SU-DHL-6 (cell line): ENCODE data around the gene PARVA.

Experiments used
- H2AFZ ChIP-seq: fragments of 200-600 bp; sonication (generic); 2 replicates; pipeline ENCODE4 v1.6.1; 2014; ENCODE audit warnings: low read depth, mild to moderate bottlenecking, moderate library complexity, mixed read lengths, antibody characterized with exemption, low read length; ENCODE audit not compliant: severe bottlenecking
- H3F3A ChIP-seq: fragments of 200-600 bp; shearing (Covaris generic); 2 replicates; pipeline ENCODE4 v1.6.0; 2016; ENCODE audit warnings: antibody characterized with exemption, mild to moderate bottlenecking; ENCODE audit not compliant: insufficient read depth
- H3K27ac ChIP-seq: fragments of 200-600 bp; sonication (generic); 2 replicates; pipeline ENCODE4 v1.5.1; 2016; ENCODE audit warnings: low read depth, mild to moderate bottlenecking, low read length, moderate library complexity, mixed read lengths
- H3K27me3 ChIP-seq: fragments of 200-600 bp; sonication (generic), shearing (Covaris generic); 2 replicates; pipeline ENCODE4 v1.6.0; 2014; ENCODE audit warnings: mild to moderate bottlenecking, low read length
- H3K36me3 ChIP-seq: fragments of 200-600 bp; sonication (generic); 2 replicates; pipeline ENCODE4 v1.6.1; 2014; ENCODE audit warnings: mild to moderate bottlenecking, low read length, mixed read lengths
- H3K4me2 ChIP-seq: fragments of 300-600, 200-600 bp; shearing (Covaris generic), sonication (generic); 2 replicates; pipeline ENCODE4 v1.6.0; 2014; ENCODE audit warnings: low read length, low read depth, mild to moderate bottlenecking; ENCODE audit not compliant: poor library complexity, severe bottlenecking
- H3K4me3 ChIP-seq: fragments of 200-600 bp; sonication (generic); 2 replicates; pipeline ENCODE4 v1.5.1; 2014; ENCODE audit warnings: antibody characterized with exemption, low read length, mild to moderate bottlenecking, mixed read lengths; ENCODE audit not compliant: insufficient read depth, poor library complexity, severe bottlenecking
- H3K79me2 ChIP-seq: fragments of 200-600 bp; sonication (generic); 2 replicates; pipeline ENCODE4 v1.6.1; 2014; ENCODE audit warnings: mild to moderate bottlenecking, low read length, moderate library complexity; ENCODE audit not compliant: insufficient read depth
- H3K9ac ChIP-seq: fragments of 200-600 bp; sonication (generic); 2 replicates; pipeline ENCODE4 v1.7.0; 2014; ENCODE audit warnings: mild to moderate bottlenecking, low read length
- H3K9me2 ChIP-seq: fragments of 200-600 bp; sonication (generic); replicated peaks from 2 replicates; pipeline ENCODE4 v1.6.1; 2014; ENCODE audit warnings: low read length; ENCODE audit not compliant: insufficient read depth
- H3K9me3 ChIP-seq: fragments of 200-600 bp; sonication (generic); 2 replicates; pipeline ENCODE4 v1.6.1; 2014; ENCODE audit warnings: low read length, mixed read lengths; ENCODE audit not compliant: insufficient read depth
- H4K20me1 ChIP-seq: fragments of 200-600 bp; sonication (generic); 2 replicates; pipeline ENCODE4 v1.6.1; 2014; ENCODE audit warnings: low read depth, mild to moderate bottlenecking, antibody characterized with exemption, low read length, moderate library complexity, mixed read lengths
- EZH2phosphoT487 ChIP-seq: fragments of 200-600 bp; sonication (generic), shearing (Covaris generic); conservative IDR thresholded peaks from 2 replicates; pipeline ENCODE4 v1.6.1; 2018; ENCODE audit warnings: mild to moderate bottlenecking, antibody characterized with exemption, low read length, moderate library complexity, mixed read lengths
- TF ChIP-seq, protein P1 (sequence below): fragments of 200-600 bp; sonication (generic); IDR thresholded peaks from one replicate; pipeline ENCODE4 v1.5.1; 2017; ENCODE audit warnings: antibody characterized with exemption, mild to moderate bottlenecking, low read length, moderate library complexity; ENCODE audit not compliant: insufficient read depth, poor library complexity, severe bottlenecking

PARVA gene

DNA sequence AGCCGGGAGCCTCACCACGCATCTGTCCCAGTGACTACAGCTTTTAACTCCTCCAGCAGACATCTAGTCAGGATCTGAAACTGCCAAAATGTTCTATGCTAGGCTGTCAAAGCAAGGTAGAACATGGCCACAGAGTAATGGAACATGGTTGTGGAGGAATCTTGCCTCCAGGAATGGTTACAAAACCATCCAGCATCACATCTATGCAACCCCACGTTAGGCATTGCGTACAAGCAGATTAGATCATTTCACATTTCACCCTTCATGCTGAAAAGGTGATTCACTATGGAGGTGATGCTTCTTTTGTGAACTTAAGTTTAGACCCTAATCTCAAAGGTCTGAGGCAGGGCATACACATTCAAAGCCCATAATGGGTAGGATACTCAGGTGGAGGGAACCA lies 103.0 kb downstream of the PARVA start:
- no peaks in the 10 kb centered on the region for H3K79me2 ChIP-seq
- H3K27ac ChIP-seq: no peak overlapping the region
- no peaks in the 10 kb centered on the region for H3K9me2 ChIP-seq
- no peak overlapping the region for H2AFZ ChIP-seq
- no peaks in the 10 kb centered on the region for H3F3A ChIP-seq
- H3K36me3 ChIP-seq: no peaks in the 10 kb centered on the region
- TF ChIP-seq, protein P1, sequence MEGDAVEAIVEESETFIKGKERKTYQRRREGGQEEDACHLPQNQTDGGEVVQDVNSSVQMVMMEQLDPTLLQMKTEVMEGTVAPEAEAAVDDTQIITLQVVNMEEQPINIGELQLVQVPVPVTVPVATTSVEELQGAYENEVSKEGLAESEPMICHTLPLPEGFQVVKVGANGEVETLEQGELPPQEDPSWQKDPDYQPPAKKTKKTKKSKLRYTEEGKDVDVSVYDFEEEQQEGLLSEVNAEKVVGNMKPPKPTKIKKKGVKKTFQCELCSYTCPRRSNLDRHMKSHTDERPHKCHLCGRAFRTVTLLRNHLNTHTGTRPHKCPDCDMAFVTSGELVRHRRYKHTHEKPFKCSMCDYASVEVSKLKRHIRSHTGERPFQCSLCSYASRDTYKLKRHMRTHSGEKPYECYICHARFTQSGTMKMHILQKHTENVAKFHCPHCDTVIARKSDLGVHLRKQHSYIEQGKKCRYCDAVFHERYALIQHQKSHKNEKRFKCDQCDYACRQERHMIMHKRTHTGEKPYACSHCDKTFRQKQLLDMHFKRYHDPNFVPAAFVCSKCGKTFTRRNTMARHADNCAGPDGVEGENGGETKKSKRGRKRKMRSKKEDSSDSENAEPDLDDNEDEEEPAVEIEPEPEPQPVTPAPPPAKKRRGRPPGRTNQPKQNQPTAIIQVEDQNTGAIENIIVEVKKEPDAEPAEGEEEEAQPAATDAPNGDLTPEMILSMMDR: no peak
- no peak for TF ChIP-seq EZH2phosphoT487
- H3K4me3 ChIP-seq: no peak overlapping the region
- H4K20me1 ChIP-seq: no peaks in the 10 kb centered on the region
- H3K4me2 ChIP-seq: no peak overlapping the region
- no peaks in the 10 kb centered on the region for H3K9me3 ChIP-seq
- H3K9ac ChIP-seq: no peak overlapping the region
- H3K27me3 ChIP-seq: no peaks in the 10 kb centered on the region

DNA sequence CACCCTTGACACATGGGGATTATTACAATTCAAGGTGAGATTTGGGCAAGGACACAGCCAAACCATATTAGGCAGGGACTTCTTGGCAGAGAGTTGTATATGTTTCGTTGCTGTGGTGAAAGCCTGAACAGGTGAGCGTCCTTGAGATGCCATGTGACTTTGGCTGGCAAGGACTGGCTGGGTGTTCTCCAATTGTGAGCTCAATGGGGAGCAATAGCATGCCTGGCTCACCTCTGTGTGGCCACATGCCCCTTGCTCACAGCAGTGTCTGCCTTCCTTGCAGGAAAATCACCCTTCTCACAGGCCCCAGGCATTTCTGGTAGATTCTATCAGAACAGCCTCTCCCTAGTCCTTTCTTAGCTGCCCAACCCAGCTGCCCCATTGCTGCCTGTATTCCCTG lies 105.5 kb downstream of the PARVA start:
- no peaks in the 10 kb centered on the region for H3K36me3 ChIP-seq
- no peak for TF ChIP-seq EZH2phosphoT487
- TF ChIP-seq, protein P1: no peak
- H2AFZ ChIP-seq: no peak overlapping the region
- no peak overlapping the region for H3K4me3 ChIP-seq
- H3K9ac ChIP-seq: no peak overlapping the region
- no peak overlapping the region for H3K4me2 ChIP-seq
- no peaks in the 10 kb centered on the region for H3K27me3 ChIP-seq
- H3K79me2 ChIP-seq: no peaks in the 10 kb centered on the region
- H3K9me2 ChIP-seq: no peaks in the 10 kb centered on the region
- H3K9me3 ChIP-seq: peaks cover under 1% of the 10 kb centered on the region; the same call in 1 of the 2 replicates
- no peaks in the 10 kb centered on the region for H4K20me1 ChIP-seq
- H3F3A ChIP-seq: no peaks in the 10 kb centered on the region
- no peak overlapping the region for H3K27ac ChIP-seq

DNA sequence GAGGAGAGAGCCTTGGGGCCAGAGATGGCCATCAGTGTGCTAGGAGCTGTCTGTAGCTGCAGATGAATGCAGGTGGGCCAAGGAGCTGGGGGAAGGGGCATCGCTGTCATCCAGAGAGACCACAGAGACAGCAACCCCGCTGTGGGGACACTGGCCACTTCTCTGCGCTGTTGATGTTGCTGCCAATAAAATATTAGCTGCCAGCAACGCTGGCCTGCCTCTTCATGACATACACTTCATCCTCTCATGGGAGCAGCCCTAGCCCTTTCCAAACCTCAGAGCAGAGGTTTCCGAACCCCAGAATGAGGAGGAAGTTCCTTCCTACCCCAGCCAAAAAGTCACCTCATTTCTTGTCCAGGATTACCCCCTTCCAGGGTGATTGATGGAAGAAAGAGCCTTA lies 106.2 kb downstream of the PARVA start:
- H2AFZ ChIP-seq: no peak overlapping the region
- TF ChIP-seq, protein P1: no peak
- no peak for TF ChIP-seq EZH2phosphoT487
- H3K4me2 ChIP-seq: no peak overlapping the region
- no peaks in the 10 kb centered on the region for H3K27me3 ChIP-seq
- H3K9ac ChIP-seq: no peak overlapping the region
- H3K9me2 ChIP-seq: no peaks in the 10 kb centered on the region
- H3K9me3 ChIP-seq: peaks cover 7% of the 10 kb centered on the region; the same call in 1 of the 2 replicates
- no peaks in the 10 kb centered on the region for H3F3A ChIP-seq
- no peak overlapping the region for H3K4me3 ChIP-seq
- H3K79me2 ChIP-seq: no peaks in the 10 kb centered on the region
- no peak overlapping the region for H3K27ac ChIP-seq
- H4K20me1 ChIP-seq: no peaks in the 10 kb centered on the region
- no peaks in the 10 kb centered on the region for H3K36me3 ChIP-seq
